Erythroblast (primary cell): ENCODE data around the gene LRIG1.

ENCODE experiments used
- GATA1 ChIP-seq: IDR thresholded peaks from 2 replicates; pipeline ENCODE4 v1.6.1; 2011; ENCODE audit warnings: low read depth, mild to moderate bottlenecking, control low read depth, low read length, moderate library complexity
- POLR2A ChIP-seq: IDR thresholded peaks from 2 replicates; pipeline ENCODE4 v1.6.1; 2011; ENCODE audit warnings: mild to moderate bottlenecking, low read length

GRCh38 chr3:66449411-66449974 lies 51.3 kb downstream of the LRIG1 start:
- TF ChIP-seq POLR2A (no peak), GATA1 (no peak)
